Rectal smooth muscle tissue (tissue), 1 donor: ENCODE results near the gene ATF2.

Experiments
- H3K27ac ChIP-seq: one replicate; pipeline ENCODE4 v1.7.0; 2013; ENCODE audit warnings: low read depth, low read length, inconsistent platforms
- H3K27me3 ChIP-seq: one replicate; pipeline ENCODE4 v1.7.0; 2013; ENCODE audit warnings: low read length; ENCODE audit not compliant: control insufficient read depth, insufficient read depth
- H3K36me3 ChIP-seq: one replicate; pipeline ENCODE4 v1.7.0; 2013; ENCODE audit warnings: low read length; ENCODE audit not compliant: control insufficient read depth, insufficient read depth
- H3K4me1 ChIP-seq: one replicate; pipeline ENCODE4 v1.7.0; 2013; ENCODE audit warnings: low read length; ENCODE audit not compliant: control insufficient read depth, insufficient read depth
- H3K4me3 ChIP-seq: one replicate; pipeline ENCODE4 v1.7.0; 2013; ENCODE audit warnings: low read length
- H3K9ac ChIP-seq: one replicate; pipeline ENCODE4 v1.7.0; 2013; ENCODE audit warnings: low read length

Gene ATF2

DNA sequence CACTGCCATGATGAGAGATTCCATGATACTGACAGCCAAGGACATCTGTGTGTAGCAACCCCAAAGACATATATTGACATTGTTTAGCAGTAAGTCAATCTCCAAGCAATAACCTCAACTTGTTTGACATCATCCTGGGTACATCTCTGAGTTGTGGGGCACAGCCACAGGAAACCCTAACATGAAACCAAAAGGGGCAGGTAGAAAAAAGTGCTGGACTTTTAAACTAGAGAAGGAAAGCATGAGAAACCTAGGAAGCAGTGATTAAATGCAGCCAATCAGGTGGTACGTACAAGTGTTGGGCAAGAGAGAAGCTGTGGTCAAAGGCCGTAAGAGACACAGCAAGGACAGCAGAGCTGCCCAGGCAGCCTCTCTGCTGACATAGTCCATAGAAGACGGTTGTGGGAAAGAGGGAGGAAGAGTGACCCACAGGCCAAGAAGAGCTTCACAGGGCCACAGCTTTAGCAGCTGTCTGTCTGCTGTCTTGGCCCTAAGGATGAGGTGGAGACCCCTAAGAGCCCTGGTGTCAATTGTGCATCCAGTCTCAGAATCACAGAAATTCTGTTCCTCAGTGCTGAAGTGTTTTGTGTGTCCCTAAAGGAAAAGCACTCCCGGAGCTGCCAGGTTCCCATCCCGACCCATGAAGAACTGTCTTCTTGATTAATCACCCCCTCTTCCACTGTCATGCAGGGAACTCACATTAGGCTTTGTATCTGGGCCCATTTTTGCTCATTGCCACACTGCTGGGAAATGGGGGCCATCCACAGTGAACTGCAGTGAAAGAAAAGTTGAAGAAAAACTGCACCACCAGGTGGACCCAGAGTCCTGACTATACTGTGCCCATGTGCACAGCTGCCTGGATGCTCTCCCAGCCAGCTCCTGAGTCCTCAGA, 137.4 kb downstream of the ATF2 start:
- Histone ChIP-seq H3K36me3 (no peaks in the 10 kb centered on the region), H3K4me1 (no peaks in the 10 kb centered on the region), H3K4me3 (no peak overlapping the region), H3K27me3 (no peaks in the 10 kb centered on the region), H3K27ac (no peak overlapping the region), H3K9ac (no peak overlapping the region)

DNA sequence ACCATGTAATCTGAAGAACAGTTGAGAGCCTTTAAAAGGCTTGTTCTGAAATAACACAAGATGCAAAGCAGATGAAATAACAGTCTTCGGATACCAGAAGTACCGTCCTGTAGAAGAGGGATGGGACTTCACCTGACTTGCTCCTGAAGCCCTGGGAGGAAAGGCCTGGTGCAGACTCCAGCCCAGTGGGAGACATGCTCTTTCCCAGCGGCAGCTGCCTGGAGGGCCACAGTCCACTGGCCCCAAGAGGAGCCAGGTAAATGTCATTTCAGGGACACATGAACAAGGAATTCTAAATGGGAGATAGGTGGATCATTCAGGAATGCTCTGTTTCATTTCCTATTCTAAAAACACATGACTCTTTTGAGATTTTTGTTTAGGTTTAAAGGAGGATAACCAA, 140.2 kb downstream of the ATF2 start:
- Histone ChIP-seq H3K27ac (no peak overlapping the region), H3K4me1 (no peaks in the 10 kb centered on the region), H3K4me3 (no peak overlapping the region), H3K36me3 (no peaks in the 10 kb centered on the region), H3K9ac (no peak overlapping the region), H3K27me3 (no peaks in the 10 kb centered on the region)

DNA sequence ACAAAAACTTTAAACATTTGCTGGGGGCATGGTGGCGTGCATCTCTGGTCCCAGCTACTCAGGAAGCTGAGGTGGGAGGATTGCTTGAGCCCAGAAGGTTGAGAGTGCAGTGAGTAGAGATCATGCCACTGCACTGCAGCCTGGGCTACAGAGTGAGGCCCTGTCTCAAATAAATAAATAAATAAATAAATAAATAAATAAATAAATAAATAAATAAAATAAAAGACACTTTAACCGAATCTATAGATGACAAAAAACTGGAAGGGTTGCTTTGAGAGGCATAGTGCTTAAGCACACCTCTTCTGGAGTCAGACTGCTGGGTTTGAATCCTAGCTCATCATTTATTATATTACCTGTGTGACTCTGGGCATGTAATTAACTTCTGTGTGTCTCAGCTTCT, 141.6 kb downstream of the ATF2 start:
- no peaks in the 10 kb centered on the region for H3K36me3 ChIP-seq
- no peak overlapping the region for H3K9ac ChIP-seq
- no peak overlapping the region for H3K27ac ChIP-seq
- H3K27me3 ChIP-seq = no peaks in the 10 kb centered on the region
- no peaks in the 10 kb centered on the region for H3K4me1 ChIP-seq
- H3K4me3 ChIP-seq = no peak overlapping the region

GRCh38 chr2:175025946-175026345, 142.1 kb downstream of the ATF2 start:
- Histone ChIP-seq H3K4me3 (no peak overlapping the region), H3K36me3 (no peaks in the 10 kb centered on the region), H3K9ac (no peak overlapping the region), H3K4me1 (no peaks in the 10 kb centered on the region), H3K27me3 (no peaks in the 10 kb centered on the region), H3K27ac (no peak overlapping the region)

- H3K4me1 ChIP-seq = no peaks in the 10 kb centered on the region
- H3K27me3 ChIP-seq = no peaks in the 10 kb centered on the region
- no peaks in the 10 kb centered on the region for H3K36me3 ChIP-seq
- no peak overlapping the region for H3K27ac ChIP-seq
- no peak overlapping the region for H3K4me3 ChIP-seq
- no peak overlapping the region for H3K9ac ChIP-seq
These were observed 142.8 kb downstream of the ATF2 start for GRCh38 chr2:175025233-175025632.

DNA sequence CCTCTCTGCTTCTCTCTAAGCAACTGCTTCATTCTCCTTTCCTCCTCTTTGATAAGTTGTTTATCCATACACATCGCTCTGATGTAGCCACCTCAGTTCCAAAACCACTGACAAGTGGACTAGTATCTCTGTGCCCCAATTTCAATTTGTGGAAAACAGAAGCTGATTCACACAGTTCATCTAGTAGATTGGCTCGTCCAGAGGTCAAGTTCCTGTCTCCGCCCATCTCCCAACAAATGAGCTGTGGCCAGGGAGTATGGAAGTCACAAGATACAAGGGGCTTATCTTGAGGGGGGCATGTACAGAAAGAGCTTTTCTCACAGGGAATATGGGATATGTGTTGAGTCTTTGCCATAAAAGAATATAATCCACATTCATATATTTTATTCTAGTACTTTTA, 145.1 kb downstream of the ATF2 start:
- no peak overlapping the region for H3K4me3 ChIP-seq
- no peak overlapping the region for H3K9ac ChIP-seq
- H3K4me1 ChIP-seq = no peaks in the 10 kb centered on the region
- H3K27ac ChIP-seq = no peak overlapping the region
- H3K36me3 ChIP-seq = no peaks in the 10 kb centered on the region
- no peaks in the 10 kb centered on the region for H3K27me3 ChIP-seq
